ENCODE data around the gene KIN. TPM values are rescaled to one million over a fixed set of nuclear protein-coding genes. Genes with fewer than 3 reads are reported as not detected.
"Not testable (repeated sequence)": the region's sequence is repeated elsewhere in the genome, so short reads cannot be mapped to it uniquely, and the experiment has no call there.

The KIN gene
- total RNA-seq, 1 donor from 2014 or later = 11.0 TPM

DNA sequence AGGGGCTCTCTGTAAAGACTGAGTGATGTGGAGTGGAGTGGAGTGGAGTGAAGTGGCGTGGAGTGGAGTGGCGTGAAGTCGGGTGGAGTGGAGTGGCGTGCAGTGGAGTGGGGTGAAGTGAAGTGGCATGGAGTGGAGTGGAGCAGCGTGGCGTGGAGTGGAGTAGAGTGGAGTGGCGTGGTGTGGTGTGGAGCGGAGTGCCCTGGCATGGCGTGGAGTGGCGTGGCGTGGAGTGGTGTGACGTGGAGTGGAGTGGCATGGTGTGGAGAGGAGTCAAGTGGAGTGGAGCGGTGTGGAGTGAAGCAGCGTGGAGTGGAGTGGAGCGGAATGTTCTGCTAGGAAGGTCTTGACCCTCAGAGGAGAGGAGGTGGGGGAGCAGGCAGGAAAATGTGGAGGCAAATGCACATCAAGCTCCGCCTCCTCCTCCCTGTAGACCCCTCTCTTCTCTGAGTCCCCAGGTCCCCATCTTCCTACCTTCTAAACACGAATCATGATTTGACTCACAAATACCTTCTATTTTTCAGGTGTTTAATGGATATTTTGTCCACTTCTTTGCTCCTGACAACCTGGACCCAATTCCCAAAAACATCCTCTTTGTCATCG lies 64.8 kb downstream of the KIN start:
- no peak for DNase-seq

DNA sequence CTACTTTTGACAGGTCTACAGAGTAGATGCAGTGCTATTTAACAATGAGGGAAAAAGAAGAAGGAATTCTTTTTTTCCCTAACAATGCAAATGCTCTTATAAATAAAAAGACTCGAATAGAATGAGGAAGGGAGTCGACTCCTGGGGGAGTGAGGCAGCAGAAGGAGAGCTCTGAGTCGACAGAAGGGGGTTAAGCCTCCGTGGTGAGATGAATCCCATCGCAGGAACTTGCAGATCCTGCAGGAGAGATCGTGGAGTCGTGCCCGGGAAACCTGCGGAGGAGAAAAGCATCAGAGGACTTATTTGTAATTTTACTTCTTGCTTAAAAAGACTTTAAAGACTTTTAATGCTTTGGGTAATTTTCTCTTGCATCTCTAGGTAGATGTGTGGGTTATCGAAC lies 67.3 kb downstream of the KIN start:
- DNase-seq = no peak

DNA sequence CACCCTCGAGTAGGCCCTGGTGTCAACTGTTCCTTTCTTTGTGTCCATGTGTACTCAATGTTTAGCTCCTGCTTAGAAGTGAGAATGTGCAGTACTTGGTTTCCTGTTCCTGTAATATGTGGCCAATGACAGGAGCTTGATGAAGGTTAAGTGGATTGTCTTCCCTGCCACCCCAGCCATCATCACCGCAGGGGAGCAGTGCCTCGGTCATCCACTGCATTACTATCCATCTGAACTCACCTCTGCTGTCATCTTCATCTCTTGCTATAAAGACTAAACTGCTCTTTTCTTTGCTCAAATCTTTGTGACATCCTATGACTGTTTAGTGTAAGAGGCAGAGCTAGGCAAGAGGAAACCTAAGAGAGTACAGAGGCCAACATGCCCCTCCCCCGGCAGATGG lies 69.1 kb downstream of the KIN start:
- no peak for DNase-seq

DNA sequence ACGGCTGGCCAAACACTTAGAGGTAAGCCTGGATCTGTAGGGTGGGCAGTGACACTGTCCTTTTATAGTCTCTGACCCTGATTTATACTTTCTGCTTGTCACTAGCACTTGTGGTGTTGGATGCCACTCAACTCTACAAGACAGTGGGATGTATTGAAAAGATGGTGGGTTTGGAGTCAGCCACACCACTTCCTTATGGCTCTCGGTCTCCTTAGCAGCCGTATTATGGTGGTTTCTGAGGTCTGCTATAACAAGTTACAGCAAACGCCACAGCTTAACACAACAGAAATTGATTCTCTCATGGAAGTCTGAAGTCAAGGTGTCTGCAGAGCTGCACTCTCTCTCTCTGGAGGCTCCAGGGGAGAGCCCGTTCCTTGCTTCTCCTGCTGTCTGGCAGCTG lies 70.0 kb downstream of the KIN start:
- DNase-seq = no peak

DNA sequence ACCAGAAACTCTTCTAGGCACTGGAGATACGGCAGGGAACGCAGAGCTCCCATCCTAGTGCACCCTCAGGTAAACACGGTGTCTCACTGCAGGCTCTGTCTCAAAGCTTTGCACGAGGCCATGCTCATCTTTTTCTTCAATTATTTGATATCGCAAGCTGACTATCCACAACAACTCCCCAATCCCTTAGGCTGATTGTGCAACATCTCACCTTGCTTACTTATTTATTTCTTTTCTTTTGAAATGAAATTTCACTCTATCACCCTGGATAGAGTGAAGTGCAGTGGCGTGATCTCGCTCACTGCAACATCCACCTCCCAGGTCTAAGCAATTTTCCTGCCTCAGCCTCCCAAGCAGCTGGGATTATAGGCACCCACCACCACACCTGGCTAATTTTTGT lies 72.3 kb downstream of the KIN start:
- DNase-seq = no peak

DNA sequence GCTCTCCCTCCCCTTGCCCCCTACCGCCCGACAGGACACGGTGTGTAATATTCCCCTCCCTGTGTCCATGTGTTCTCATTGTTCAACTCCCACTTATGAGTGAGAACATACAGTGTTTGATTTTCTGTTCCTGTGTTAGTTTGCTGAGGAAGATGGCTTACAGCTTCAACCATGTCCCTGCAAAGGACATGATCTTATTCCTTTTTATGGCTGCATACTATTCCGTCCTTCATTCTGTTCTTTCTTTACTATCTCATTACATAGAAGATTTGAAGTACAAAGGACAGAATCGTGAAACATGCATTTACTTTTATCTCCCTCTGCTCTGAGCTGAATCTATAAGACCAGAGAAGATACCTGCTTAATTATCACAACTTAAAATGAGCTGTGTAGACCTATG lies 76.7 kb downstream of the KIN start:
- DNase-seq = not testable (repeated sequence)

DNA sequence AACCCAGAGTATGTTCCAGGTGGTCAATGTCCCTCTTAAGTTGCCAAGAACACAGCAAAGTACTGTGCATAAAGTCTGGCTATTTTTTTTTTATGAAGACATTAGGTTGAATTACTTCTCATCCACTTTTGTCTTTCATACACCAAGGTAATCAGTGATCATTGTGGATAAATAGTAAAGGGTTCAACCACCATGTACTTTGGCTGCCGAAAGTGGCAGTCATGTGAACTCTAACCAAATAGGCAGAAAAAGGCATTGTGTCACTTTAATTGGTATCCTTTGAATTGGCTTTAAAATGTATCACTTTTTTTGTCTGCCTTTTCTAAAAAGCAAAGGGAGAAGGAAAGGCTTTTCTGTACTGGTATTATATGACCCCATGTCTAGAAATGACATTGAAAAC lies 77.3 kb downstream of the KIN start:
- DNase-seq = no peak

DNA sequence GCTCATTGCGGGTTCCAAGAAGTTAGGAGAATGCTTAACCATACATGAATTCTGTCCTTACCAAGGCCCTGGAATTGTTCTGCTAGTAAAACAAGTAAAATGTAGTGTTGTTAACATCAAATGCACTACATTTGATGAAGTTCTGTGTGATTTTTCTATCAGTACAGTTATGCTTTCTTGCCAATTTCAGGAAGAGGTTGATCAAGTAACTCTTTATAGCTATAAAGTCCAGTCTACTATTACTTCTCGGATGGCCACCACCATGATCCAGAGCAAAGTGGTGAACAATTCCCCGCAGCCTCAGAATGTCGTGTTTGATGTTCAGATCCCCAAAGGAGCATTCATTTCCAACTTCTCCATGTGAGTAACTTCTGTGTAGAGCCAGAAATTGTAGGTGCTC lies 79.0 kb downstream of the KIN start:
- no peak for DNase-seq

DNA sequence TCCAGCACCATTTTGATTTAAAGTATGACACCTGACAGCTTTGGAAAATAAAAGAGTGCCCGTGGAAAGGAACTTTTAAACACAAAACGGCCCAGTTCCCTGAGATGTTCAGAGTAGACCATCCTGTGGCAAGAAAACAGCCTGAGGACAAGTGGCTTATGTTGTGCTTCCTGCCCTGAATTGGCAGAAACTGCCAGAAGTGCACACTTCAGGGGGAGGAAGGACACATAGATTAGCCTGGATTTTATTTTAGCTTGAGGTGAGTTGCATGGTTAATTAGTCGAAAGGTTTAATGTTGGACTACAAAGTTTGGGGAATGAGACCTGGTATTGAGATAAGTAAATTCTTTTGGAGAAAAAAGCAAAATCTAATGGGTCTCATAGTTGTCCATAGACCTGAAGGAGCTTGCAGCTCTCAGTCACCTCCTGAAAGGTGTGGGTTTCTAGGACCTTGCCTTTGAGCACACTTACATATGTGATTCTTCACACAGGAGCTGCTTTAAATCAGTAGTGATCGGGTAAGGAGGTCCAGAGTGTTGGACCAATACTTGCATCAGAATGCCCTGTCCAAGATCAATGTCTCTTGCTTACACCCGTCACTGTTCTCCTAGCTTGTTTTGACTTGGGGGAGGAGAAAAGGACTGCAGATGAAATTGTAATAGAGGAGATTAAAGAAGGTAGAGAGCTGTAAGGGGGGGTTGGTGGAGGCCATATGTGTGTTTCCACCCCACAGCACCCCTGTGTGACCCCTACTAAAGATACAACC lies 79.8 kb downstream of the KIN start:
- DNase-seq = no peak

DNA sequence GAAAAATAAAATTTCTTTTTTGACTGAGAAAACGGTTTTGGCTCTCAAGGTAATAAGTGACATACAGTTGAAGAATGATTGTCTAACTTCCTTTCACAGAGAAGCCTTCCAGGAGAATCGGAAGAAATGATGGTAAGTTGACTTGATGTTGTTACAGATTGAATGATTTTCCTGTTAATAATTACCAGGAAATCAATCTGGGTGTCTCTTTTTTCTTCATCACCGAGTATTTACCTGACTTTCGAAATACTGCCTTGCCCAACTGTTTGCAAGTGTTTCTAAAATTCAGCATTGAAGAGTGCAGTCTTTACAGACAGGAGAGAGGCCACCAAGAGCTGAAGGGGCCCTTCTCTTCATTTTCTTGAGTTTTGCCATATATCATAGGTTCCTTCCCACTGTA lies 80.7 kb downstream of the KIN start:
- no peak for DNase-seq

DNA sequence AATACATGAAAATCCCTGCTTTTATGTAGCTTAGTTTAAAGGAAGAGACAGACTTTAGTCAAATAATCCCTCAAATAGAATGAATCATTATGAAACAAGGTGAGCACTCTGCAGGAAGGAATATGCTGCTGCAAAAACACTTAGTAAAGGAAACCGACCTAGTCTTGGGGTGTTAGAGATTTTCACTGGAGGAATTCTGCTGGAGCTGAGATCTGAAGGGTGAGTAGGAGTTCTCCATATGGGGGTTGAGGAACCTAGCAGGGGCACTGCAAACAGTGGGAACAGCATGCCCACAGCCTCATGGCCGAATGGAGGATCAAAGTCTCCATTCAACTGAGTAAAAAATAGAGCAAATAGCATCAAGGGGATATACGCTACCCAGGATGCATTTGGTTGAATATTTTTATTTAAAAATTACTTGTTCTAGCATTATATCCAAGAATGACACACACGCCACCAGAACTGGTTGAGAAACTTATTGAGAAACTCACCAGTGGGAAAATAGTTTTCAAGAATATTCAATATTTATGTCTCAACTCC lies 81.2 kb downstream of the KIN start:
- no peak for DNase-seq

DNA sequence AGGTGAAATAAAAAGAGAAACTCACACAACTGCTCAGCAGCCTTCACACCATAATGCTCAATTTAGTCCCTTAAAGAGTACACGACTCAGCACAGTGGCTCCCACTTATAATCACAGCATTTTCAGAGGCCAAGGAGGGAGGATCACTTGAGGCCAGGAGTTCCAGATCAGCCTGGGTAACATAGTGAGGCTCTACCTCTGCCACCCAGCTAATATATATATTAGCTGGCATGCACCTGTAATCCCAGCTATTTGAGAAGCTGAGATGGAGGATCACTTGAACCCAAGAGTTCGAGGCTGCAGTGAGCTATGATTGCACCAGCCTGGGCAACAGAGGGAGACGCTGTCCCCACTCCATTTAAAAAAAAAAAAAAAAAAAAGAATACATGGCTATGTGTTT lies 82.5 kb downstream of the KIN start:
- DNase-seq = no peak

DNA sequence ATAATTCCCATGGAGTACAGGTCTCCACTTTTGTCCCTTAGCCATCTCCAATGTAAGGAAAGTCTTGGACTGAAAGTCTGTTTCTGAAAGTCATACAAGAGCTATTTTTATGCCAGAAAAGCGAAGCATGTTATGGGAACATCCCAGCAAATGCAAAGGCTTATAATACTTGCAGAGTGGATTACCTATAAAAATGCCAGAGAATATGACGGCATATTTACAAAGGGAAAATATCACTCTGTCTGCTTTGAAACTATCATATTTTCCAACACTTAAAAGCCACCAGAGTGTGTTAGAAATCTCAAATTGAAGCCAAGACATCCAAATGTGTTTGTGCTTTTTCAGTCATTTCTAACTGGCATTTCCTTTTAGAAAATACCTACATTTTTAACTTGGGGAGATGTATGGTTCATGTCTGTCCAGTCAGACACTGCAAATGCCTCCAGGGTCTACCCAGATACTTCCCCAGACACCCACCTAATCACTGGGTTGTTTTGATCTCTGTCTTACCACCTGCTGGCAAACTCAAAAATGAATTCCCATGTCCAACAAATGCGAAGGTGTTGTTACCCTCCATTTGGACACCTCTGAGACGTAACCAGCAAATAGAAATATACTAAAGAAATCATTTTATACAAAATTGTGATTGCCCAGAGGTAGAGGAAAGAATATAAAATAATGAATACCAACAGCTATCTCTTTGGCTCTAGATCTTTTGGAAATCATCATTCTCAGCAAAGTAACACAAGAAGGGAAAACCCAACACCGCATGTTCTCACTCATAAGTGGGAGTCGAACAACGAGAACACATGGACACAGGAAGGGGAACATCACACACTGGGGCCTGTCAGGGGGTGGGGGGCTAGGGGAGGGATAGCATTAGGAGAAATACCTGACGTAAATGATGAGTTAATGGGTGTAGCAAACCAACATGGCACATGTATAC lies 83.4 kb downstream of the KIN start:
- DNase-seq = no peak

DNA sequence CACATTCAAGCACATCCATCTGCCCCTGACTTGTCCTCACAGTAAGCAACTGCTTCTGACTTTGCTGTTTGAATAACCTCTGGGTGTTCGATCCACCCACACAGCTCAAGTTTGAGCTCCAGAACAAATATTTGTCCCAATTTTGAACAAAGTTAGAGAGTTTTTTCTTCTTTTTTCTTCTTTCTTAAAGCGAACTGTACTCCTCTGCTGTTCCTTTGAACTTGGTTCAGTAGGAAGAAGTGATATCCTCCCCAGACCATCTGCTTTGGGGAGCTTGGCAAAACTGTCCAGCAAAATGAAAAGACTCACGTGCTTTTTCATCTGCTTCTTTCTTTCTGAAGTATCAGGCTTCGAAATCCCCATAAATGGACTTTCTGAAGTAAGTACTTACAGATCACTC lies 84.7 kb downstream of the KIN start, which contains the start of gene ITIH2:
ITIH2 (plus strand) TSS at position 177 of the 400 bp plus-strand sequence; CDS start at position 296, 119 bp downstream.
- no peak for DNase-seq

DNA sequence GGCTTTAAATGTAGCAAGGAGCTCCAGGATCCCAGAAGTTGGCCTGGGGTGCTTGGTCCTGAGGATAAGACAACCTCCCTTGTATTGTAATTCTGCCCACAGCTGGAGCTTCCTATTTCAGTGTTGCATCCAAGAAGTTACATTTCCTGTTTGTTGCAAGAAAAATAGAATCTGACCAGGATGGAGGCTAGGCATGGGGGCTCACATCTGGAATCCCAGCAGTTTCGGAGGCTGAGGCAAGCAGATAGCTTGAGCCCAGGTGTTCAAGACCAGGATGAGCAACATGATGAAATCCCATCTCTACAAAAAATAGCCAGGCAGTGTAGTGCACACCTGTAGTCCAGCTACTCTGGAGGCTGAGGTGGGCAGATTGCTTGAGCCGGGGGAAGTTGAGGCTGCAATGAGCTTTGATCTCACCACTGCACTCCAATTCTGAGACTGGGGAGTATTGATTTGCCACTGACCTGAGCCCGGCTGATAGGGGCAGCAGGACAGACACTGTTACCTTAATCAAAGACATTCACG lies 85.4 kb downstream of the KIN start:
- DNase-seq = no peak

DNA sequence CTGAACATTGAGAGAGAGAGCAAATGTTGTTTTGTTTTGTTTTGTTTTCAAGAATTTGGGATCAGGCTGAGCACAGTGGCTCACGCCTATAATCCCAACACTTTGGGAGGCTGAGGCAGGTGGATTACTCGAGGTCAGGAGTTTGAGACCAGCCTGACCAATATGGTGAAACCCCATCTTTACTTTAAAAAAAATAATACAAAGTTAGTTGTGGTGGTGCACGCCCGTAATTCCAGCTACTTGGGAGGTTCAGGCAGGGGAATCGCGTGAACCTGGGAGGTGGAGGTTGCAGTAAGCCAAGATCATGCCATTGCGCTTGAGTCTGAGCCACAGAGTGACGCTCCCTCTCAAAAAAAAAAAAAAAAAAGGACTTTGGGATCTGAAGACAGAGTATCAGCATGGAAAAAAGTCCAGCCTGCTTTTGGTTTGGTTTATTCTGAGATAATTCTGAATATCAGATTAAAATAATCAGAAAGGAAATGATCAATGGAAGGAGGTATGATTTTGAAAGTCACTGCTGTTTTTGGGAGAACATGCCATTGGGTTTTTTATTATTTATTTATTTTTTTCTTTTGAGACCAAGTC lies 86.5 kb downstream of the KIN start:
- no peak for DNase-seq

Other genes starting within 250 kb of the KIN start
- gene ITIH5, start 121.0 kb downstream of the KIN start, total RNA-seq = 28.4 TPM
- not detected for gene ITIH2, start 84.7 kb downstream of the KIN start, total RNA-seq
- gene ATP5F1C, start 184 bp upstream of the KIN start, total RNA-seq = 164 TPM
- gene TAF3, start 30.5 kb upstream of the KIN start, total RNA-seq = 3.2 TPM

Measured in skin of body (tissue), 2 donors.